GM12864 (cell line): ENCODE measurements around the gene HSD17B8.

Source experiments
- DNase-seq: peaks from one replicate; pipeline ENCODE4 v3.0.0-alpha.2; 2011; ENCODE audit warnings: low read depth
- H3K4me3 ChIP-seq: 2 replicates; pipeline ENCODE4 v1.5.1; 2011; ENCODE audit warnings: mild to moderate bottlenecking, low read depth, low read length, control low read depth
- CTCF ChIP-seq: IDR thresholded peaks from 2 replicates; pipeline ENCODE4 v1.5.1; 2011; ENCODE audit warnings: low read depth, mild to moderate bottlenecking, moderate library complexity, low read length, control low read depth, inconsistent platforms; ENCODE audit errors: missing control alignments

Gene HSD17B8

GRCh38 chr6:33171880-33172687, 32.4 kb upstream of the HSD17B8 start:
- TF ChIP-seq CTCF, result no peak
- no peak for DNase-seq
- no peak overlapping the region for H3K4me3 ChIP-seq

- peak; percentile 75 for TF ChIP-seq CTCF
- DNase-seq, result no peak
Observed at GRCh38 chr6:33172688-33173534, 31.5 kb upstream of the HSD17B8 start.

GRCh38 chr6:33173535-33174180, 30.8 kb upstream of the HSD17B8 start:
- DNase-seq, result no peak
- TF ChIP-seq CTCF, result no peak
- no peak overlapping the region for H3K4me3 ChIP-seq

More at GRCh38 chr6:33172688-33173534, 31.5 kb upstream of the HSD17B8 start:
- no peak overlapping the region for H3K4me3 ChIP-seq

GRCh38 chr6:33174784-33175183, 29.7 kb upstream of the HSD17B8 start:
- H3K4me3 ChIP-seq, result no peak overlapping the region
- no peak for DNase-seq
- TF ChIP-seq CTCF, result no peak

GRCh38 chr6:33175436-33176069, 28.9 kb upstream of the HSD17B8 start:
- H3K4me3 ChIP-seq, result no peak overlapping the region
- no peak for DNase-seq
- no peak for TF ChIP-seq CTCF

GRCh38 chr6:33176906-33177305, 27.5 kb upstream of the HSD17B8 start:
- H3K4me3 ChIP-seq, result no peak overlapping the region
- no peak for TF ChIP-seq CTCF
- no peak for DNase-seq
